Ovary (tissue), 3 donors: ENCODE measurements around the gene LHX4.

Source experiments
- POLR2A ChIP-seq: fragments of 450-650 bp; IDR thresholded peaks from one replicate; pipeline ENCODE4 v1.6.1; 2017; ENCODE audit warnings: antibody characterized with exemption, mild to moderate bottlenecking, moderate library complexity
- TF ChIP-seq, protein P1 (sequence below), 3 donors: fragments of 450-650 bp in 2 of 3; fragments of 200-600 bp in 1 of 3; IDR thresholded peaks; one replicate each; pipeline versions ENCODE4 v1.5.1 to v1.8.0; 2016 to 2022; ENCODE audit warnings: antibody characterized with exemption in 3 of 3, mild to moderate bottlenecking in 1 of 3
- donor health status: DM: no; HTN: no; CAD: no.

DNA sequence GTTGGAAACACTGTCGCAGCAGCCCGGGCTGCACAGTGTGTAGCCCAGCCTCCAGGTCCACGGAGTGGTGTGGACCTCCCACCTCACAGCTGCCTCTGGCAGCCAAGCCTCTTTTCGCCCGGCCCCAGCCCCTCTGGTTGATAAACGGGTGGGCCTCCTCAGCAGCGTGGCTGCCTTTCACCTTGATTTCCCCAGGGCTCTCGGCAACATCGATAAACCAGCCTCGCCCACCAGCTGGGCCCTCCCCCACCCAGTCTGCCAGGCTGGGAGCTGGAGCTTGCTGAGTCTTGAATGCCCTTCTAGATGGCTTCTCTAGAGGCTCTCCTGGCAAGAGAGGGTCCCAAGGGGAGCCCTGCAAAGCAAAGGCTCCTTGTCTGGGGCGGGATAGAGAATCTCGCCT is 31.0 kb upstream of the LHX4 start:
- no peak for TF ChIP-seq POLR2A
- TF ChIP-seq, protein P1, sequence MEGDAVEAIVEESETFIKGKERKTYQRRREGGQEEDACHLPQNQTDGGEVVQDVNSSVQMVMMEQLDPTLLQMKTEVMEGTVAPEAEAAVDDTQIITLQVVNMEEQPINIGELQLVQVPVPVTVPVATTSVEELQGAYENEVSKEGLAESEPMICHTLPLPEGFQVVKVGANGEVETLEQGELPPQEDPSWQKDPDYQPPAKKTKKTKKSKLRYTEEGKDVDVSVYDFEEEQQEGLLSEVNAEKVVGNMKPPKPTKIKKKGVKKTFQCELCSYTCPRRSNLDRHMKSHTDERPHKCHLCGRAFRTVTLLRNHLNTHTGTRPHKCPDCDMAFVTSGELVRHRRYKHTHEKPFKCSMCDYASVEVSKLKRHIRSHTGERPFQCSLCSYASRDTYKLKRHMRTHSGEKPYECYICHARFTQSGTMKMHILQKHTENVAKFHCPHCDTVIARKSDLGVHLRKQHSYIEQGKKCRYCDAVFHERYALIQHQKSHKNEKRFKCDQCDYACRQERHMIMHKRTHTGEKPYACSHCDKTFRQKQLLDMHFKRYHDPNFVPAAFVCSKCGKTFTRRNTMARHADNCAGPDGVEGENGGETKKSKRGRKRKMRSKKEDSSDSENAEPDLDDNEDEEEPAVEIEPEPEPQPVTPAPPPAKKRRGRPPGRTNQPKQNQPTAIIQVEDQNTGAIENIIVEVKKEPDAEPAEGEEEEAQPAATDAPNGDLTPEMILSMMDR (IDR thresholded peaks at IDR 0.05) = no peak
